IPS-20b (cell line): ENCODE data around the gene ARHGAP6.

Experiments used
- H3K27ac ChIP-seq: one replicate; pipeline ENCODE4 v1.5.1; 2013; ENCODE audit warnings: low read length
- H3K27me3 ChIP-seq: 2 replicates; pipeline ENCODE4 v1.6.1; 2013; ENCODE audit warnings: mild to moderate bottlenecking, low read length, inconsistent platforms; ENCODE audit not compliant: insufficient read depth
- H3K36me3 ChIP-seq: 2 replicates; pipeline ENCODE4 v1.6.1; 2013; ENCODE audit warnings: low read depth, mild to moderate bottlenecking, inconsistent platforms, low read length, moderate library complexity; ENCODE audit not compliant: insufficient read depth
- H3K4me1 ChIP-seq: 2 replicates; pipeline ENCODE4 v1.6.1; 2013; ENCODE audit warnings: mild to moderate bottlenecking, control low read depth, inconsistent platforms, low read length, moderate library complexity; ENCODE audit not compliant: insufficient read depth
- H3K4me3 ChIP-seq: 2 replicates; pipeline ENCODE4 v1.5.1; 2013; ENCODE audit warnings: mild to moderate bottlenecking, low read length, inconsistent platforms
- H3K9ac ChIP-seq: 2 replicates; pipeline ENCODE4 v1.6.1; 2013; ENCODE audit warnings: low read depth, mild to moderate bottlenecking, inconsistent platforms, low read length, moderate library complexity
- H3K9me3 ChIP-seq: 2 replicates; pipeline ENCODE4 v1.6.1; 2013; ENCODE audit warnings: mild to moderate bottlenecking, low read depth, low read length, inconsistent platforms; ENCODE audit not compliant: insufficient read depth

The ARHGAP6 gene

DNA sequence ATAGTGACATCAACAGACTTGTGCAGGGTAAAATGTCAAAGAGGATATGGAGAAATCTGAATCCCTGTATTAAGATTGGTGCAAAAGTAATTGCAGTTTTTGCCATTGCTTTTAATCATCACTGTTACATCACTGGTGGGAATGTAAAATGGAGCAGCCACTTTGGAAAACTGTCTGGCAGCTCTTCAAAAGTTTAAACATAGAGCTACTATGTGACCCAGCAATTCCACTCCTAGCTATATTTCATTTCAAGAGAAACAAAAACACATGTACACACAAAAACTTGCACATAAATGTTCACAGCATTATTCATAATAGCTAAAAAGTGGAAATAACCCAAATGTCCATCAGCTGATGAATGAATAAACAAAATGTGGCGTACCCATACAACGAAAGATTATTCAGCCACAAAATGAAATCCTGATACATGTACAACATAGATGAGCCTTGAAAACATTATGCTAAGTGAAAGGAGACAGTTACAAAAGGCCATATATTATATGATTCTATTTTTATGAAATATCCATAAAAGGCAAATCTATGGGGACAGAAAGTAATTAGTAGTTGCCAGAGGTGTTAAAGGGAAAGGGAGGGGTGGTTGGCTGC is 266.1 kb downstream of the ARHGAP6 start:
- Histone ChIP-seq H3K36me3 (no peaks in the 10 kb centered on the region), H3K27me3 (no peaks in the 10 kb centered on the region), H3K27ac (no peak overlapping the region), H3K4me1 (no peaks in the 10 kb centered on the region), H3K9ac (no peak overlapping the region), H3K9me3 (no peaks in the 10 kb centered on the region), H3K4me3 (no peak overlapping the region)

GRCh38 chrX:11398785-11399184 is 266.9 kb downstream of the ARHGAP6 start:
- no peaks in the 10 kb centered on the region for H3K36me3 ChIP-seq
- no peaks in the 10 kb centered on the region for H3K4me1 ChIP-seq
- no peaks in the 10 kb centered on the region for H3K9me3 ChIP-seq
- H3K27ac ChIP-seq: no peak overlapping the region
- no peaks in the 10 kb centered on the region for H3K27me3 ChIP-seq
- H3K9ac ChIP-seq: no peak overlapping the region
- no peak overlapping the region for H3K4me3 ChIP-seq

GRCh38 chrX:11398139-11398538 is 267.6 kb downstream of the ARHGAP6 start:
- Histone ChIP-seq H3K27me3 (no peaks in the 10 kb centered on the region), H3K36me3 (no peaks in the 10 kb centered on the region), H3K9me3 (no peaks in the 10 kb centered on the region), H3K4me1 (no peaks in the 10 kb centered on the region), H3K9ac (no peak overlapping the region), H3K27ac (no peak overlapping the region), H3K4me3 (no peak overlapping the region)

- Histone ChIP-seq H3K36me3 (no peaks in the 10 kb centered on the region), H3K27ac (no peak overlapping the region), H3K9me3 (no peaks in the 10 kb centered on the region), H3K9ac (no peak overlapping the region), H3K27me3 (no peaks in the 10 kb centered on the region), H3K4me1 (no peaks in the 10 kb centered on the region), H3K4me3 (no peak overlapping the region)
Measured at GRCh38 chrX:11397680-11398079, 268.0 kb downstream of the ARHGAP6 start.

GRCh38 chrX:11395859-11396258 is 269.9 kb downstream of the ARHGAP6 start:
- no peaks in the 10 kb centered on the region for H3K36me3 ChIP-seq
- no peaks in the 10 kb centered on the region for H3K27me3 ChIP-seq
- H3K9me3 ChIP-seq: no peaks in the 10 kb centered on the region
- H3K27ac ChIP-seq: no peak overlapping the region
- H3K9ac ChIP-seq: no peak overlapping the region
- H3K4me3 ChIP-seq: no peak overlapping the region
- no peaks in the 10 kb centered on the region for H3K4me1 ChIP-seq

DNA sequence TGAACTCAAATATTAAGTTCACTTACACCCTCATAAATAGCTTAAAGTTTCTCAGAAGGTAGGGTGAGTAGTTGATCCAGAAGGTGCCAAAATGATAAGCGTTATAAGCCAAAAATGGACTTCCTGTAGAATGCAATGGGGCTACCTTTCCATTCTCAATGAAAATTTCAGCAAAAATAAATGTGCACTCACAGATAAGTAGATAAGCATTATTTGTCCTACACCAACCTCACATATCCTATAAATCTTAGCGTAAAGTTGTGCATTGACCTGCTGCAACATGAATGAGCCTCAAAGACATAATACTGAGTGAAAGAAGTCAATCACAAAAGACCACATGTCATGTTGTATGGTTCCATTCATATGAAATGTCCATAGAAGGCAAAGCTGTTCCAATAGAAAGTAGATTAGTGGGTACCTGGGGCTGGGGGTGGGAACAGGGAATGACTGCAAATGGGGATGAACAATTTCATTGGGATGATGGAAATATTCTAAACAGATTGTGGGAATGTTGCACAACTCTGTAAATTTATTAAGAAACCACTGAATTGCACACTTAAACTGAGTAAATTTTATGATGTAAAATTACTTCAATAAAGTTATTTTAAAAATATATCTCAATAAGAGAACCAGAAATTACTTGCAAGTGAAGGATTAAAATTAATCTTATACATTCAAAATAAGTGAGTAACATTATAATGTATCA is 271.6 kb downstream of the ARHGAP6 start:
- Histone ChIP-seq H3K27ac (no peak overlapping the region), H3K27me3 (no peaks in the 10 kb centered on the region), H3K36me3 (no peaks in the 10 kb centered on the region), H3K9me3 (no peaks in the 10 kb centered on the region), H3K9ac (no peak overlapping the region), H3K4me1 (no peaks in the 10 kb centered on the region), H3K4me3 (no peak overlapping the region)

DNA sequence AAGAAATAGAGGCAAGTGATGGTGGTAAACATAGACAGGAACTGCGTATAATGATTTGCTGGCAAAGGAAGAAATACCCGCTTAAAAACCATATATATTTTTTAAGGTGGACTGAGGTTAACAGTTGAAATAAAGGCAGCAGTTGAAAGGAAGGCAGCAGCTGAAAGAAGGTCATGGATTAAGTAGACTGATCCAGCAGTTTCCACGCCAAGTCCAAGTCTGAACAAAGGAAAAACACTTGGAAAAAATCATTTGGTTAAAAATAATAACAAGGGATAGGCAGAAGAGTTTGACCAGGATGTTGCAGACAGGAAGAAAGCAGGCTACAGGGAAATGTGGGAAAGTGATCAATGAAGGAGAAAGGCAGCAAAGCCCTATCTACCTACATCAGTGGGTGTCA is 278.9 kb downstream of the ARHGAP6 start:
- Histone ChIP-seq H3K9me3 (no peaks in the 10 kb centered on the region), H3K4me3 (no peak overlapping the region), H3K27ac (no peak overlapping the region), H3K9ac (no peak overlapping the region), H3K27me3 (no peaks in the 10 kb centered on the region), H3K4me1 (no peaks in the 10 kb centered on the region), H3K36me3 (no peaks in the 10 kb centered on the region)

DNA sequence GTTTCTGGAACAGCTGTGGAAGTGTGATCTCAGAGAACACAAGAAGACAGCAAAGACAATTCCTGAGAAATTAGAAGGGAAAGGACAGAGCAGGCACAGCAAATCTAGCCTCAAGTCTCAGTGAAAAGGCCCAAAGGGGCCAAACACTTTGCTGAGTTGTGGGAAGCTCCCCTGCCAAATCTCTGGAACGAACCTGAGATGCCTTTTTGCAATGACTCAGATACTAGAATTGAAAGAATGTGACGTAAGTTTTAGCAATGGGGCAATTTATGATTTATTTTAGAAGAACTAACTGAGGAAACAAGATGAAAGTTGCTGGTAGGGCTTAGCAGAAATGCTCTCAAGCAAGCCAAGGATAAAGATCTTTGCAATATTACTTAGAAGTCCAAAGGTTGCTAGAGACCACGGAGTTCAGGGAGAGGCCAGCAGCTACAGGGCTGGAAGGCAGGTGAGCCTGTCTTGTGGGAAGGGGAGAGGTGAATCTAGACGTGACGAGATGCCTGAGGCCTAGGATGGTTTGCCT is 279.7 kb downstream of the ARHGAP6 start:
- Histone ChIP-seq H3K4me3 (no peak overlapping the region), H3K4me1 (no peaks in the 10 kb centered on the region), H3K36me3 (no peaks in the 10 kb centered on the region), H3K9me3 (no peaks in the 10 kb centered on the region), H3K27me3 (no peaks in the 10 kb centered on the region), H3K9ac (no peak overlapping the region), H3K27ac (no peak overlapping the region)

- Histone ChIP-seq H3K4me1 (no peaks in the 10 kb centered on the region), H3K36me3 (no peaks in the 10 kb centered on the region), H3K27ac (no peak overlapping the region), H3K9ac (no peak overlapping the region), H3K4me3 (no peak overlapping the region), H3K27me3 (no peaks in the 10 kb centered on the region), H3K9me3 (no peaks in the 10 kb centered on the region)
Measured at GRCh38 chrX:11382930-11383329, 282.8 kb downstream of the ARHGAP6 start.

DNA sequence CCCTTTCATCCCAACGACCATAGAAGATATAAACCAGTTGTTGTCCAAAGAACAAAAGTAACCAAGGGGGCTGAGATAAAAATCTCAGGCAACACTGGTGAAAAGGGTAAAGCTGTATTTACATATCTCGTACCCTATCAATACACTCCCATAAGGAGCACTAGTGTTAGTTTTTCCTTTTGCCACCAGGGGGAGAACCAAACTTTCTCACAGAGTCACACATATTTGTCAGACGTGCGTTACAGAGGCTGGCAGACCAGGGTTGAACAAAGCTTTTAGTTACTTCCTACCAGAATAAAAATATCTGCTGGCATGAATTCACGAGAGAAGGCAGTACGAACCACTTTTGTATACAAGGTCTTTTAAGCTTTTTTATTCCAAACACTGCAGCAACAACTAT is 284.3 kb downstream of the ARHGAP6 start:
- Histone ChIP-seq H3K9ac (no peak overlapping the region), H3K36me3 (no peaks in the 10 kb centered on the region), H3K27me3 (no peaks in the 10 kb centered on the region), H3K9me3 (no peaks in the 10 kb centered on the region), H3K27ac (no peak overlapping the region), H3K4me3 (no peak overlapping the region), H3K4me1 (no peaks in the 10 kb centered on the region)

GRCh38 chrX:11380187-11380844 is 285.4 kb downstream of the ARHGAP6 start:
- H3K4me3 ChIP-seq: no peak overlapping the region
- H3K36me3 ChIP-seq: no peaks in the 10 kb centered on the region
- H3K9ac ChIP-seq: no peak overlapping the region
- H3K9me3 ChIP-seq: no peaks in the 10 kb centered on the region
- H3K27me3 ChIP-seq: no peaks in the 10 kb centered on the region
- peaks cover 4% of the 10 kb centered on the region; the same call in 1 of the 2 replicates for H3K4me1 ChIP-seq
- H3K27ac ChIP-seq: no peak overlapping the region

DNA sequence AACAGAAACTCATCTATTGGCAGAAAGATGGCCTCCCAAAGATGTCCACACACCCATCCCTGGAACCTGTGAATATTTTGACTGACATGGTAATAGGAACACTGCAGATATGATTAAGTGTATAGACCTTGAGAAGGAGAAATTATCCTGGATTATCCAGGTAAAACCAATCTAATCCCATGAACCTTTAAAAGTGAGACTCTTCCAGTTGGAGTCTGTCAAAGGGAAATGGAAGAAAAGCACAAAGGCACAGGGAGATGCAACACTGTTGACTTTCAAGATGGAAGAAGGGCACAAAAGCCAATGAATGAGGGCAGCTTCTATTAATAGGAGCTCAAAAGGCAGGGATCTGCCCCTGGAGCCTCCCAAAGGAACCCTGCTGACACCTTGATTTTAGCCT is 289.6 kb downstream of the ARHGAP6 start:
- Histone ChIP-seq H3K27me3 (no peaks in the 10 kb centered on the region), H3K4me1 (peaks cover 4% of the 10 kb centered on the region; the same call in 1 of the 2 replicates), H3K9ac (no peak overlapping the region), H3K9me3 (no peaks in the 10 kb centered on the region), H3K4me3 (no peak overlapping the region), H3K27ac (no peak overlapping the region), H3K36me3 (no peaks in the 10 kb centered on the region)
